T47D (cell line): ENCODE measurements around the gene PUSL1.

Source experiments
- DNase-seq, 2 experiments: peaks; one replicate each; pipeline versions ENCODE4 v3.0.0 to v3.0.0-alpha.2; 2011 to 2012; ENCODE audit warnings: low read depth in 1 of 2, low spot score in 1 of 2
- JUND ChIP-seq: IDR thresholded peaks from 2 replicates; pipeline ENCODE4 v1.6.1; 2012; ENCODE audit warnings: low read depth
- in situ Hi-C: cut with HindIII; loops from 2 replicates; pipeline ENCODE4 v1.10.0; 2016; ENCODE audit warnings: low sequenced_read_pairs, low pct_unique_long_range_greater_than_20kb

Gene PUSL1

GRCh38 chr1:1292851-1293250 lies 15.5 kb upstream of the PUSL1 start:
- no peak for DNase-seq
- TF ChIP-seq JUND, result no peak
- in situ Hi-C loops, result no loop called here

DNA sequence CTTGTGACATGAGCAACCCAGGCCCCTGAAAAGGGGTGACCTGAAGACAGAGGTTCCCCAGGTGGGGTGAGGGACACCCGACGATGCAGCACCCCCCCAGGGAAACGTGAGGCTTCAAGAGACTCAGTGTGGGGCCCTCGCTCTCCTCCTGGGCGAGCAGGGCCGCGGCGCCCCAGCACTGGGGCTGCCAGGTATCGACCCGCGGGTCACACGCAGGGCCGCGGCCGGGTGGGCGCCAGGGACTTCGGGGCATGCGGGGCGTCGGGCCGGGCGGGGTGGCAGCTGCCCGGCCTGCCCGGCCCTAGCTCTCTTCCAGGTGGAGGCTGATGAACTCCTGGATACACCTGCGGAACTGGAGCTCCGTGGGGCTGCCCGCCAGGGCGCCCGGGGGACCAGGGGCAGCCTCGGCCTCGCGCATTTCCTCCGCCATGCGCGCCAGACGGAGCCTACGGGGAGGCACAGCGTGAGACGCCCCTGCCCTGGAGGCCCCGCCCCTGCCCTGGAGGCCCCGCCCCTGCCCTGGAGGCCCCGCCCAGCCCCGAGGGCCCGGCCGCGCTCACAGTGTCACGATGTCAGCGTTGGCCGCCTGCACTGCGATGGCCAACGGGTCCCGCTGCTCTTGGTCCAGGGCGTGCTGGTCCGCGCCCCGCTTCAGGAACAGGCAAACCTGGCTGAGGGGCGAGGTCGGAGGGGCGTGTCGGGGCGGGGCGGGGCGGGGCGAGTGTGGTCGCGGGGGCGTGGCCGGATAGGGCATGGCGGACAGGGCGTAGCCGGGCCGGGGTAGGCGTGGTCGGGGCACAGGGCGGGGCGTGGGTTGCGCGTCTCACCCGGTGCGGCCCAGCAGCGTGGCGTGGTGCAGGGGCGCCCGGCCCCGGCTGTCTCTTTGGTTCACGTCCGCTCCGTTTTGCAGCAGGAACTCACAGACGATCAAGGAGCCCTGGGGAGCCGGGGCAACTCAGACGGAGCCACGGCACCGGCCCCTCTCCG lies 14.8 kb upstream of the PUSL1 start:
- TF ChIP-seq JUND, result no peak
- DNase-seq, result no peak
- in situ Hi-C loops, result no loop called here

DNA sequence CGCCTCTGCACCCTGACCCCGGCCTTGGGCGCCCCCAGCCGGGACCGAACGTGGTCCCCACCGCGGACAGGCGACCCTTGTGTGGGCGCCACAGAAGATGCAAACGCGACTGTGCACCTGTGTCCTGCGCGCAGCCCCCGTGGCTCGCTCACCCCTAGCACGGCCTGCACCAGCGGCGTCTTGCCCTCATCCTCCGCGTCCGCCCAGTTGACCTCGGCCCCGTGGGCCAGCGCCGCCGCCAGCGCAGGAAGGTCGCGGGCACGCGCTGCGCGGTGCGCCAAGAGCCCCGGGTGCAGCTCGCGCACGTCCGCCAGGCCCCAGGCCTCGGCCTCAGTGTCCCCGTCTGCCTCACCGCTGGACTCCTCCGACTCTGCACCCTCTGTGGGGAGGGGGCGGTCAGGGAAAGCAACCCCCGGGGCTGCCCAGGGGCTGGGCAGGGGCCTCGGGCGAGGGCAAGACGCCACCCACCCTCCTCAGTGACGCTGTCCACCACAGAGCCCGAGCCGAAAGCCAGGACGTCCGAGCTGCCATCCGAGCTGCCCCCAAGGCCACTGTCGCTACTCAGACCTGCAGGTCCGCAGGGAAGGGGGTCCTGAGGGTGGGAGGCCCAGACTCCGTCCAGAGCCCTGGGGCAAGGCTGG lies 14.0 kb upstream of the PUSL1 start:
- TF ChIP-seq JUND, result no peak
- no peak for DNase-seq
- in situ Hi-C loops, result no loop called here

- in situ Hi-C loops, result no loop called here
- no peak for TF ChIP-seq JUND
- DNase-seq, result no peak
Measured at GRCh38 chr1:1295154-1295923, 13.1 kb upstream of the PUSL1 start.

DNA sequence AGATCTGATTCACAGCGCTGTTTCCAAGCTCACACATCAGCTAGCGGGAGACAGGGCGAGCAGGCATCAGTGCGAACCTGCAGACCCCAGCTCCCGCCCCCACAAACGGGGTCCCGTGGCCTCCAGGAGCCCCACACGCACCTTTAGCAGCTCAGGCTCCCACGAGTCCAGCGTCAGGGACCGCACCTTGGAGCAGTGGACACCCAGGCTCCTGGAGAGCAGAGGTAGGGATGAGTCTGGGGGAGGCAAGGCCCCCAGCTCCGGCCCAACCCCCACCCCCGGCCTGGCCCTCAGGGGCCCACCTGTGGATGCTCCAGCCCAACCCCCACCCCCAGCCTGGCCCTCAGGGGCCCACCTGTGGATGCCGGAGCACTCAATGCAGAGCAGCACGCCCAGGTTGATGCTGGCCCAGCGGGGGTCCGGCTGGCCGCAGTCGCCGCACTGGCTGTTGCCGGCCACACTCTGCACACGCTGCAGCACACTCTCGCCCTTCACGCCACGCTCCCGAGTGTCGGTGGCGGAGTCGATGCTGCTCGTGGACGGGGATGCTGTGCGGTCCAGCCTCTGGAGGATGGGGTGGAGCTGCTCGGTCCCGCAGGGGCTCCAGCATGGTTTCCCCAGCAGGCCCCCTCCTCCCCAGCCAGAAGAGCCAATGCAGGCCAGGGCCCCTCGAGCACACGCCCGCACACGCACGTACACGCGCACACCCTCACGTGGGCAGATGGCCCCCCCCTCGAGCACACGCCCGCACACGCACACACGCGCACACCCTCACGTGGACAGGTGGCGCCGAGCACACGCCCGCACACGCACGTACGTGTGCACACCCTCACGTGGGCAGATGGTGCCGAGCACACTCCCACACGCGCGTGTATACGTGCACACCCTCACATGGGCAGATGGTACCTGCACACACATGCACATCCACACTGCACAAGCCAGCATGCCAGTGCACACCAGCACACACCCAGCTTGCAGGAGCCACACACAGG lies 12.0 kb upstream of the PUSL1 start:
- no peak for TF ChIP-seq JUND
- DNase-seq, result no peak
- in situ Hi-C loops, result no loop called here

DNA sequence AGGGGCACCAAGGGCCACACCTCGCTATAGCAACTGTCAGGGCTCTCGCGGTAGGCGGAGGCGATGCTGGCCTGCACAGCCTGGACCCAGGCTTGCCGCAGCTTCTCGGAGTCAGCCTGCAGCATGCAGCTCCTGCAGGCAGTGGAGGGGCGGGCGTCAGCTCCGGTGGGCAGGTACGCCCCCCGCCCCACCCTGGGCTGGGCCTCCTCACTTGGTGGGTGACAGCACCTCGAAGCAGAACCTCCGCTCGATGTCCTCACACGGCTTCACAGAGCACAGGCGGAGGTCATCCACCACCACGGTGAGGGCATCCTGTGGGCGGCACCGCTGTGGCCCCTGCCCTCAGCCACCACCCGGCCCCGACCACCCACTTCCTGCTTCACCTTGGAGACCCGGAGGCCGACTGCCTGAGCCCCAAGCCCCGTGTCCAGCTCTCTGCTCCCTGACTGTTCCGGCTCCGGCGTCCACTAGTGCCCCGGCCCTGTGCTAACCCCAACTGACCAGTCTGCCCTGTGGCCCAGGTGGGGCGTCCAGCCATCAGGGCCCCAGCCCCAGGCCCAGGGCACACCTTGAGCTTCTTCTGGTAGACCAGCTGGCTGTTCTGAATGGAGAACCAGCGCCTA lies 10.5 kb upstream of the PUSL1 start:
- in situ Hi-C loops, result no loop called here
- no peak for DNase-seq
- no peak for TF ChIP-seq JUND

GRCh38 chr1:1298861-1299685 lies 9.3 kb upstream of the PUSL1 start:
- in situ Hi-C loops, result no loop called here
- no peak for DNase-seq
- TF ChIP-seq JUND, result no peak

DNA sequence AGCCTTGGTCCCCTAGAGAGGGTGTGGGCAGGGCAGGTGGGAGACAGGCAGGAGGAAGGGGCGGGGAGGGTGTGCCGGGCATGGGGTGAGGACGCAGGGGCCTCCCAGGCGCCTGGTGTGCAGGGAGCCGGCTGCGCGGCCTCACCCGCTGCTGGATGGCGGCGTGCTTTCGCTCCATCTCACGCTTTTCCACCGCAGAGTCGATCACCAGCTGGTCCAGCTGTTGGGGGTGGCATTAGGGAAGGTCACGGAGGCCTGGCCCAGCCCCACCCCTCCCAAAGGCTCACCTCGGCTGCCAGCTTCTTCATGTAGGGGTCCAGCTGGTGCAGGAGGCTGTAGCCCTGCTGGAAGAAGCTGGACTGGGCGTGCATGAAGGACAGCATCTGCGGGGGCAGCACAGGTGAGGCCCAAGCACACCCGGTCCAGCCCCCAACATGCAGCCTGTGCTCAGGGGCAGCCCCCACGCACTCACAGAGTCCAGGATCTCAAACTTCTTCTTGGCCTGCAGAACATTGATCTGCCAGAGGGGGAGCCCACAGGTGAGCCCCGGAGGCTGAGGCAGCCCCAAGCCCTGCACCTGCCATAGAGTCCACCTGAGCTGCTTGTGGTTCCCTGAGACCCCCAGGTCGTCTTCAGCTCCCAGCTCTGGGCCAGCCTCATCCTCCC lies 8.6 kb upstream of the PUSL1 start:
- in situ Hi-C loops, result no loop called here
- no peak for DNase-seq
- TF ChIP-seq JUND, result no peak

GRCh38 chr1:1300352-1300739 lies 8.1 kb upstream of the PUSL1 start:
- in situ Hi-C loops, result no loop called here
- no peak for DNase-seq
- TF ChIP-seq JUND, result no peak

GRCh38 chr1:1302006-1302430 lies 6.4 kb upstream of the PUSL1 start:
- DNase-seq, result no peak
- TF ChIP-seq JUND, result no peak
- in situ Hi-C loops, result no loop called here
